Measurements from ENCODE around the gene MUCL3.
"Not testable (repeated sequence)": the region's sequence is repeated elsewhere in the genome, so short reads cannot be mapped to it uniquely, and the experiment has no call there.

DNA sequence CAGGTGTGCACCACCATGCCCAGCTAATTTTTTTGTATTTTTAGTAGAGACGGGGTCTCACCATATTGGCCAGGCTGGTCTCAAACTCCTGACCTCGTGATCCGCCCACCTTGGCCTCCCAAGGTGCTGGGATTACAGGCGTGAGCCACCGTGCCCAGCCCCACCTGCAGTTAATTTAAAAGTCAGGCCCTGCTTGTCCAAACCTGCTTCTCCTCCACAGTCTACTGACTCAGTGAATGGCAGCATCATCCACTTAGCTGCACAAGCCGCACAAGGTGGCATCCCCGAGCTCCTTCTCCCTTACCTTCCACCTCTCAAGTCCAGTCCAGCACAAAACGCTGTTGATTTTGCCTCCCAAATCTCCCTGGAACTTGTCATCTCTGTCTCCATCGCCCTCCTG, 38.6 kb upstream of the MUCL3 start:
- TF ChIP-seq POLR2A (IDR thresholded peaks at IDR 0.05; ENCODE audit: low read depth, low read length); TAF1 (IDR thresholded peaks at IDR 0.05; ENCODE audit: borderline replicate concordance, low read depth, low read length): not testable (repeated sequence)
